ENCODE data around the gene NDUFS7. TPM values are rescaled to one million over a fixed set of nuclear protein-coding genes. Genes with fewer than 3 reads are reported as not detected.

The NDUFS7 gene
- total and polyA plus RNA-seq, 9 of the 15 experiments (the other 6 are each of a cell fraction or from before 2014, with no cell fraction given) = 6.0 to 271 (median 60.6) TPM

DNA sequence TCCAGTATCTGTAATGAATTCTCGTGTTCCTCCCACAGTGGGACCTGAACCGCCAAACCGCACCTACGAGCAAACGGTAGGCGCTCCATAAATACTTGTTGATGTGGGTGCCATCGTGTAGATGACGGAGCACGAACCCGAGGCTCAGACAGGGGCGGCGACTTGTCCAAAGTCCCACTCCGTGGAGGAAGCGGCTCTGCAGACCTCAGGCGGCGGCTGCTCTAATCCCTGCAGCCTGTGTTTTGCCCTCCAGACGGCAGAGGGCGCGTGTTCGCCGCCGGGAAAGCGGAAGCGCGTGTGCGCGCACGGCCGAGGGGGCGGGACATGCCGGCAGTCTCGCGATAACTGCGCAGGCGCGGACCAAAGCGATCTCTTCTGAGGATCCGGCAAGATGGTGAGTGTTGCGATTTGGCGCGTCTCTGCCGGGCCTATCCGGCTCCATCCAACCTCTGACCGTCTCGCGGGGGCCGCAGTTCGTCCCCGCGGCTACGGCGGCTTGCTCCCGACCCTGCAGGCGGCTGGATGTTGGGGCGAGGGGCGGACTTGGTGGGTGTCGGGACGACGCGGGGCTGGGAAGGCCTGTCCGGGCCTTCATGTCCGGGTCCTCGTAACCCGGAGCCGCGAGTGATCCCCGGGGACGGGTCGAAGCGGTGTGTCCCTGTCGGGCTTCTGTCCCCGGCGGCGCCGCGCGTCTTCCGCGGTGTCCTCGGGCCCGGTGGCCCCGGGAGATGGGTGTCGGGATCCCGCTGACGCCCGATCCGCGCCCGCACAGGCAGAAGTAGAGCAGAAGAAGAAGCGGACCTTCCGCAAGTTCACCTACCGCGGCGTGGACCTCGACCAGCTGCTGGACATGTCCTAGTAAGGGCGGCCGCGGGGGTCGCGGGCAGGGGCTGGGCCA lies 54.6 kb downstream of the NDUFS7 start, which contains the start of gene RPS15 (continued):
- TF ChIP-seq MTF1 (CRISPR knock-in tag; IDR thresholded peaks at IDR 0.05; ENCODE audit: borderline replicate concordance) = no peak
- peak; percentile 72 for TF ChIP-seq JUND (IDR thresholded peaks at IDR 0.05; ENCODE audit: borderline replicate concordance, low read depth, low read length)
- no peak; the same call in 2 of the 3 replicates for TF ChIP-seq JUND (tag; IDR thresholded peaks at IDR 0.05; ENCODE audit: borderline replicate concordance, low read depth, low read length)
- TF ChIP-seq DPF2 (IDR thresholded peaks at IDR 0.05) = no peak; the same call in 1 of the 2 replicates
- no peak for TF ChIP-seq NFXL1 (CRISPR knock-in tag; IDR thresholded peaks at IDR 0.05)
- TF ChIP-seq C11orf30 (IDR thresholded peaks at IDR 0.05; ENCODE audit: low read depth) = no peak; the same call in 1 of the 2 replicates
- TF ChIP-seq COPS2 (conservative IDR thresholded peaks at IDR 0.05) = no peak
- TF ChIP-seq VEZF1 (CRISPR knock-in tag; IDR thresholded peaks at IDR 0.05) = peak; percentile 40
- TF ChIP-seq XRCC5 (IDR thresholded peaks at IDR 0.05; ENCODE audit: low read depth, low read length) = peak; percentile 93; the same call in 1 of the 2 replicates
- TF ChIP-seq HDAC1 (IDR thresholded peaks at IDR 0.05) = no peak; a peak in 1 of 4 replicates
- TF ChIP-seq PTBP1 (IDR thresholded peaks at IDR 0.05; ENCODE audit: low read depth, low read length) = no peak
- peak in 1 of 2 experiments; percentile 78; a peak in 3 of 4 replicates for TF ChIP-seq SIN3A (IDR thresholded peaks at IDR 0.05; ENCODE audit: borderline replicate concordance in 2 of 2, control insufficient read depth in 1 of 2, low read depth in 2 of 2, low read length in 2 of 2)
- no peak for TF ChIP-seq TRIM25 (IDR thresholded peaks at IDR 0.05; ENCODE audit: borderline replicate concordance)
- TF ChIP-seq TFE3 (CRISPR knock-in tag; IDR thresholded peaks at IDR 0.05) = no peak
- TF ChIP-seq, protein P1, sequence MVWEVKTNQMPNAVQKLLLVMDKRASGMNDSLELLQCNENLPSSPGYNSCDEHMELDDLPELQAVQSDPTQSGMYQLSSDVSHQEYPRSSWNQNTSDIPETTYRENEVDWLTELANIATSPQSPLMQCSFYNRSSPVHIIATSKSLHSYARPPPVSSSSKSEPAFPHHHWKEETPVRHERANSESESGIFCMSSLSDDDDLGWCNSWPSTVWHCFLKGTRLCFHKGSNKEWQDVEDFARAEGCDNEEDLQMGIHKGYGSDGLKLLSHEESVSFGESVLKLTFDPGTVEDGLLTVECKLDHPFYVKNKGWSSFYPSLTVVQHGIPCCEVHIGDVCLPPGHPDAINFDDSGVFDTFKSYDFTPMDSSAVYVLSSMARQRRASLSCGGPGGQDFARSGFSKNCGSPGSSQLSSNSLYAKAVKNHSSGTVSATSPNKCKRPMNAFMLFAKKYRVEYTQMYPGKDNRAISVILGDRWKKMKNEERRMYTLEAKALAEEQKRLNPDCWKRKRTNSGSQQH (CRISPR knock-in tag; IDR thresholded peaks at IDR 0.05) = no peak
- TF ChIP-seq, protein P2, sequence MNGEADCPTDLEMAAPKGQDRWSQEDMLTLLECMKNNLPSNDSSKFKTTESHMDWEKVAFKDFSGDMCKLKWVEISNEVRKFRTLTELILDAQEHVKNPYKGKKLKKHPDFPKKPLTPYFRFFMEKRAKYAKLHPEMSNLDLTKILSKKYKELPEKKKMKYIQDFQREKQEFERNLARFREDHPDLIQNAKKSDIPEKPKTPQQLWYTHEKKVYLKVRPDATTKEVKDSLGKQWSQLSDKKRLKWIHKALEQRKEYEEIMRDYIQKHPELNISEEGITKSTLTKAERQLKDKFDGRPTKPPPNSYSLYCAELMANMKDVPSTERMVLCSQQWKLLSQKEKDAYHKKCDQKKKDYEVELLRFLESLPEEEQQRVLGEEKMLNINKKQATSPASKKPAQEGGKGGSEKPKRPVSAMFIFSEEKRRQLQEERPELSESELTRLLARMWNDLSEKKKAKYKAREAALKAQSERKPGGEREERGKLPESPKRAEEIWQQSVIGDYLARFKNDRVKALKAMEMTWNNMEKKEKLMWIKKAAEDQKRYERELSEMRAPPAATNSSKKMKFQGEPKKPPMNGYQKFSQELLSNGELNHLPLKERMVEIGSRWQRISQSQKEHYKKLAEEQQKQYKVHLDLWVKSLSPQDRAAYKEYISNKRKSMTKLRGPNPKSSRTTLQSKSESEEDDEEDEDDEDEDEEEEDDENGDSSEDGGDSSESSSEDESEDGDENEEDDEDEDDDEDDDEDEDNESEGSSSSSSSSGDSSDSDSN (IDR thresholded peaks at IDR 0.05; ENCODE audit: borderline replicate concordance in 1 of 2, low read depth in 2 of 2, low read length in 2 of 2) = peak in 1 of 2 experiments; percentile 56; a peak in 1 of 4 replicates
- TF ChIP-seq CCNT2 (IDR thresholded peaks at IDR 0.05; ENCODE audit: borderline replicate concordance, extremely low read depth, insufficient read length, low read depth, low read length) = peak; percentile 92
